ENCODE measurements around the gene BOC.

Gene BOC

GRCh38 chr3:113223475-113224281, 12.3 kb downstream of the BOC start:
- no peak for DNase-seq

GRCh38 chr3:113225286-113225685, 13.9 kb downstream of the BOC start:
- DNase-seq = no peak

GRCh38 chr3:113226491-113226890, 15.1 kb downstream of the BOC start:
- no peak for DNase-seq

GRCh38 chr3:113227146-113227545, 15.8 kb downstream of the BOC start:
- no peak for DNase-seq

GRCh38 chr3:113228498-113229286, 17.3 kb downstream of the BOC start:
- DNase-seq = no peak

GRCh38 chr3:113231391-113231790, 20.0 kb downstream of the BOC start:
- peak; percentile 70 for DNase-seq

- peak; percentile 93 for DNase-seq
These were observed 20.5 kb downstream of the BOC start for GRCh38 chr3:113231827-113232253.

GRCh38 chr3:113232342-113232741, 21.0 kb downstream of the BOC start:
- no peak for DNase-seq

- no peak for DNase-seq
These were observed 22.1 kb downstream of the BOC start for GRCh38 chr3:113233497-113233896.

GRCh38 chr3:113234028-113234427, 22.7 kb downstream of the BOC start:
- no peak for DNase-seq

- no peak for DNase-seq
These were observed 23.4 kb downstream of the BOC start for GRCh38 chr3:113234688-113235260.

- DNase-seq = no peak
These were observed 27.1 kb downstream of the BOC start for GRCh38 chr3:113238503-113238902.

- DNase-seq = no peak
These were observed 29.5 kb downstream of the BOC start for GRCh38 chr3:113240841-113241240.

- DNase-seq = peak; percentile 94
These were observed 30.1 kb downstream of the BOC start for GRCh38 chr3:113241292-113242095.

- DNase-seq = peak; percentile 96
These were observed 30.8 kb downstream of the BOC start for GRCh38 chr3:113242096-113242581.

- no peak for DNase-seq
These were observed 31.7 kb downstream of the BOC start for GRCh38 chr3:113243071-113243470.

GRCh38 chr3:113243846-113244245, 32.5 kb downstream of the BOC start:
- DNase-seq = no peak

GRCh38 chr3:113245761-113246161, 34.4 kb downstream of the BOC start:
- peak; percentile 60 for DNase-seq

- DNase-seq = no peak
These were observed 35.7 kb downstream of the BOC start for GRCh38 chr3:113247068-113247467.

GRCh38 chr3:113247675-113248458, 36.5 kb downstream of the BOC start:
- no peak for DNase-seq

- DNase-seq = peak; percentile 84
These were observed 37.8 kb downstream of the BOC start for GRCh38 chr3:113249111-113249510.

GRCh38 chr3:113249601-113250000, 38.2 kb downstream of the BOC start:
- no peak for DNase-seq
